ENCODE measurements around the gene ITGA5.

ITGA5 gene

DNA sequence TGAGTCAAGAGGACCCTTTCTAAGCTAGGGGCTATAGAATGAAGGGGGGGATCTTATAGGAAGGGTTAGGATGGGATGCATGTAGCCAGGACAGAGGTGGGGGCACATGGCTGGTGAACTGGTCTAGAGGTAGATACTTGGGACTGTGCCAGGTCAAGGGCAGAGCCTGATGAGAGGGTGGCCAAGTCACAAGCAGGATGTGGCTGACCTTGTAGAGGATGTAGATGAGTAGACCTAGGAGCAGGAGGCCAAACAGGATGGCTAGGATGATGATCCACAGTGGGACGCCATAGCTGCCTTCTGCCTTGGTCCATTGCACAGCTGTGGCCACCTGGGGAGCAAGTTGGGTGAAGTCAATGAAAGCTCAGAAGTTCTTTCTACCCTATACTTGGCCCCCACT, 21.9 kb downstream of the ITGA5 start:
- Histone ChIP-seq H3K4me3 (ENCODE audit: low read depth, low read length) (no peak overlapping the region), H3K27ac (no peak overlapping the region), H3K27me3 (replicated peaks) (no peaks in the 10 kb centered on the region), H3K36me3 (replicated peaks) (peaks cover 82% of the 10 kb centered on the region)
- TF ChIP-seq, protein P1, sequence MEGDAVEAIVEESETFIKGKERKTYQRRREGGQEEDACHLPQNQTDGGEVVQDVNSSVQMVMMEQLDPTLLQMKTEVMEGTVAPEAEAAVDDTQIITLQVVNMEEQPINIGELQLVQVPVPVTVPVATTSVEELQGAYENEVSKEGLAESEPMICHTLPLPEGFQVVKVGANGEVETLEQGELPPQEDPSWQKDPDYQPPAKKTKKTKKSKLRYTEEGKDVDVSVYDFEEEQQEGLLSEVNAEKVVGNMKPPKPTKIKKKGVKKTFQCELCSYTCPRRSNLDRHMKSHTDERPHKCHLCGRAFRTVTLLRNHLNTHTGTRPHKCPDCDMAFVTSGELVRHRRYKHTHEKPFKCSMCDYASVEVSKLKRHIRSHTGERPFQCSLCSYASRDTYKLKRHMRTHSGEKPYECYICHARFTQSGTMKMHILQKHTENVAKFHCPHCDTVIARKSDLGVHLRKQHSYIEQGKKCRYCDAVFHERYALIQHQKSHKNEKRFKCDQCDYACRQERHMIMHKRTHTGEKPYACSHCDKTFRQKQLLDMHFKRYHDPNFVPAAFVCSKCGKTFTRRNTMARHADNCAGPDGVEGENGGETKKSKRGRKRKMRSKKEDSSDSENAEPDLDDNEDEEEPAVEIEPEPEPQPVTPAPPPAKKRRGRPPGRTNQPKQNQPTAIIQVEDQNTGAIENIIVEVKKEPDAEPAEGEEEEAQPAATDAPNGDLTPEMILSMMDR (IDR thresholded peaks at IDR 0.05; ENCODE audit: low read depth, low read length, missing control alignments), result no peak
- in situ Hi-C loops (cut with HindIII; ENCODE audit: low pct_ligation_motif_present, low sequenced_read_pairs), result no loop called here
- DNase-seq, result no peak

DNA sequence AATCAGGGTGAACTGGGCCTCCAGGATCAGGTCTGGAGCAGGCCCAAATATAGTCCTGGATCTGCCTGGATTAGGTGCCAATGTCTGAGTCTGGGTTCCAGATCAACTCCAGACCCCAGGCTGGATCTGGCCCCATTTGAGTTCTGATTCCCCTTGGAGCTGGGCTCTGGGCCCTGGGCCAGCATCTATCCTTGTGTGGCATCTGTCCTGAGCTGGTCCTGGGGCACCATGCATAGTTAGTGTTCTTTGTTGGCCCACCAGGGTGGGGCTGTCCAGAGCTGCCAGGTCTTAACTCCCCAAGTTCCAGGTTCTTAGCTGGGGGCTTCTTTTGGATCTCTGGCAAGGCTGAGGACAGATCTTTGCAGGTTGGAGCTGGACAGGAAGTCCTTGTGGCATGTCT, 23.5 kb downstream of the ITGA5 start:
- in situ Hi-C loops (cut with HindIII; ENCODE audit: low pct_ligation_motif_present, low sequenced_read_pairs), result no loop called here
- no peak overlapping the region for H3K4me3 ChIP-seq (ENCODE audit: low read depth, low read length)
- peaks cover 66% of the 10 kb centered on the region for H3K36me3 ChIP-seq (replicated peaks)
- H3K27ac ChIP-seq, result no peak overlapping the region
- no peak for DNase-seq
- TF ChIP-seq, protein P1 (IDR thresholded peaks at IDR 0.05; ENCODE audit: low read depth, low read length, missing control alignments), result no peak
- no peaks in the 10 kb centered on the region for H3K27me3 ChIP-seq (replicated peaks)

DNA sequence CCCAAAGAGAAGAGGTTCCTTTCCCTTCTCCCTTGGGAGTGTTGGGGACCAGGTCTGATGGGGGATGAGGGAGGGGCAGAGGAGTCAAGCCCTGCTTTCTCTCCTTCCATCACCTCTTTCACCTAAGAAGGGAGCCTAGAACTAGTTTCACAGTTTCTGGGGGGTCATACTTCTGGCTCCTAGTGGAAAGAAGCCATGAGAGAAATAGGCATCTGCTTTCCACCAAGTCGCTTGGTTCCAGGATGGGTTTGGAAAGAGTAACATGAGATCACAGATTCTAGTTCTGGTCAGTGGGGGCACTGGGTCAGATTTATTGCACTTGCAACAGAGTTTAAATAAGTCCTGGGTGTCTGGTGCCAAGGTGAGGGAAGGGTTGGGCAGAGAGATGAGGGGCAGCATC, 24.1 kb downstream of the ITGA5 start:
- Histone ChIP-seq H3K27me3 (replicated peaks) (no peaks in the 10 kb centered on the region), H3K36me3 (replicated peaks) (peaks cover 60% of the 10 kb centered on the region), H3K4me3 (ENCODE audit: low read depth, low read length) (no peak overlapping the region), H3K27ac (no peak overlapping the region)
- in situ Hi-C loops (cut with HindIII; ENCODE audit: low pct_ligation_motif_present, low sequenced_read_pairs), result no loop called here
- TF ChIP-seq, protein P1 (IDR thresholded peaks at IDR 0.05; ENCODE audit: low read depth, low read length, missing control alignments), result no peak
- DNase-seq, result no peak

DNA sequence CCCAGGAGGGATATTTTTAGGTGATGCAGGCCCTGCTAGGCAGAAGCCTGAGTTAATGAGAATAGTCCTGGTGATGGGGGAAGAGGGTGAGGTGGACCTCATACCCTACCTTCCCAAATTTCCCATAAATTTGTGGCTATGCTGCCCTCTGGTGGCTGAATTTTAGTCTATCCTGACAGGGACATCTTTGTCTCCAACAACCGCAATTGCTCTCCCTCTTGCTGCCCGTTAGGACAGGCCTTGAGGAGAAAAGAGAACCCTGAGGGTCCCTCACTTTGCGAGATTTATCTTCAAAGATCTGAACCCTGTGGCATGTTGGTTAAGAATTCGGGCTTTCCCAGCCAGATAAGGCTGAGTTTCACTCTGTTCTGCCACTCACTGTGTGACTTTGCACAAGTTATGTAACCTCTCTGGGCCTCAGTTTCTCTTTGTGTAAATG, 24.8 kb downstream of the ITGA5 start:
- Histone ChIP-seq H3K27ac (no peak overlapping the region), H3K27me3 (replicated peaks) (no peaks in the 10 kb centered on the region), H3K4me3 (ENCODE audit: low read depth, low read length) (no peak overlapping the region), H3K36me3 (replicated peaks) (peaks cover 54% of the 10 kb centered on the region)
- peak; percentile 35 for DNase-seq
- in situ Hi-C loops (cut with HindIII; ENCODE audit: low pct_ligation_motif_present, low sequenced_read_pairs), result no loop called here
- TF ChIP-seq, protein P1 (IDR thresholded peaks at IDR 0.05; ENCODE audit: low read depth, low read length, missing control alignments), result peak; percentile 78

DNA sequence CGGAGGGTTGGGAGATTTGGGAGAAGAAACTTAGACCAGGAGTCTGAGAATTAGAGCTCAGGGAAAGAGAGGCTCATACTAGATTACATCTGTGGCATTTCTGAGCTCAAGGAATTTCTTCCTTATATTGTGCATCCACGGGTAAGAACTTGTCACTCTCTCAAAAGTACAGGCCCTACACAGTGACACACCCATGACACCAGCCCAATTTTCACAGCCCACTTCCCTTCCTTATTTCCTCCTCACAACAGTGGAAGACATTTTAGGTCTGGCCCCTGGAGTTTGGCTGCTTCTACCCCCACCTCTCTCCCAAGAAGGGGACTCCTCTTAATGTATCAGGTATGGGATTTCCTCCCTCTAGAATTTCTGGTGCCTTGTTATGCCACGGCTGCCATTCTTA, 25.3 kb downstream of the ITGA5 start:
- Histone ChIP-seq H3K4me3 (ENCODE audit: low read depth, low read length) (no peak overlapping the region), H3K36me3 (replicated peaks) (peaks cover 48% of the 10 kb centered on the region), H3K27ac (no peak overlapping the region), H3K27me3 (replicated peaks) (no peaks in the 10 kb centered on the region)
- in situ Hi-C loops (cut with HindIII; ENCODE audit: low pct_ligation_motif_present, low sequenced_read_pairs), result no loop called here
- DNase-seq, result no peak
- TF ChIP-seq, protein P1 (IDR thresholded peaks at IDR 0.05; ENCODE audit: low read depth, low read length, missing control alignments), result no peak

DNA sequence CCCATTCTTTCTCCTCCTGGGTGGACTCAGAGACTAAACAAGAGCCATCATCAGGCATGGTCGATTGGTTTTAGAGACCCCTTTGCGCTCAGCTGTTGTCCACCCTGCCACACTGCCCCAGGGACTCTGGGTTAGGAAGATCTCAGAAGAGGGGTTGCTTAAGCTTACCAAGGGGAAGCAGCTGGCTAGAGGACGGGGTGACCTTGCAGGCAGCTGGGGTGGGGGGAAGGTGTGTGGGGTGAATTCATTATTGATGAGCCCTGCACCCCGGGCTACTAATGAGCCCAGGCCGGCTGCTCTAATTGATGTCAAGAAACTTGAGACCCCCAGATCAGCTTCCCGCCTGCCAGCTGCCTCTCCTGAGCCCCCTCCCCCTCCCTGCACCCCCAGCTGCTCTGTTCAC, 25.9 kb downstream of the ITGA5 start:
- Histone ChIP-seq H3K27ac (no peak overlapping the region), H3K27me3 (replicated peaks) (no peaks in the 10 kb centered on the region), H3K36me3 (replicated peaks) (peaks cover 44% of the 10 kb centered on the region), H3K4me3 (ENCODE audit: low read depth, low read length) (no peak overlapping the region)
- TF ChIP-seq, protein P1 (IDR thresholded peaks at IDR 0.05; ENCODE audit: low read depth, low read length, missing control alignments), result no peak
- in situ Hi-C loops (cut with HindIII; ENCODE audit: low pct_ligation_motif_present, low sequenced_read_pairs), result no loop called here
- DNase-seq, result no peak
